Dermis blood vessel endothelial cell (primary cell): ENCODE measurements around the gene APIP. TPM values are rescaled to one million over a fixed set of nuclear protein-coding genes. Genes with fewer than 3 reads are reported as not detected.
"Not testable (repeated sequence)": the region's sequence is repeated elsewhere in the genome, so short reads cannot be mapped to it uniquely, and the experiment has no call there.

ENCODE experiments used
- DNase-seq: peaks from one replicate; pipeline ENCODE4 v3.0.0; 2010
- total RNA-seq: library from RNA; depleted of rRNA; stranded (reverse); fragments of >200 nt; gene quantifications from 2 replicates; pipeline ENCODE4 v1.2.3, GENCODE V29; 2014

APIP gene
- total RNA-seq, 1 donor from 2014 or later = 23.5 TPM

GRCh38 chr11:34924714-34925113 lies 8.5 kb upstream of the APIP start:
- no peak for DNase-seq

- no peak for DNase-seq
Observed at GRCh38 chr11:34921156-34921555, 5.0 kb upstream of the APIP start.

DNA sequence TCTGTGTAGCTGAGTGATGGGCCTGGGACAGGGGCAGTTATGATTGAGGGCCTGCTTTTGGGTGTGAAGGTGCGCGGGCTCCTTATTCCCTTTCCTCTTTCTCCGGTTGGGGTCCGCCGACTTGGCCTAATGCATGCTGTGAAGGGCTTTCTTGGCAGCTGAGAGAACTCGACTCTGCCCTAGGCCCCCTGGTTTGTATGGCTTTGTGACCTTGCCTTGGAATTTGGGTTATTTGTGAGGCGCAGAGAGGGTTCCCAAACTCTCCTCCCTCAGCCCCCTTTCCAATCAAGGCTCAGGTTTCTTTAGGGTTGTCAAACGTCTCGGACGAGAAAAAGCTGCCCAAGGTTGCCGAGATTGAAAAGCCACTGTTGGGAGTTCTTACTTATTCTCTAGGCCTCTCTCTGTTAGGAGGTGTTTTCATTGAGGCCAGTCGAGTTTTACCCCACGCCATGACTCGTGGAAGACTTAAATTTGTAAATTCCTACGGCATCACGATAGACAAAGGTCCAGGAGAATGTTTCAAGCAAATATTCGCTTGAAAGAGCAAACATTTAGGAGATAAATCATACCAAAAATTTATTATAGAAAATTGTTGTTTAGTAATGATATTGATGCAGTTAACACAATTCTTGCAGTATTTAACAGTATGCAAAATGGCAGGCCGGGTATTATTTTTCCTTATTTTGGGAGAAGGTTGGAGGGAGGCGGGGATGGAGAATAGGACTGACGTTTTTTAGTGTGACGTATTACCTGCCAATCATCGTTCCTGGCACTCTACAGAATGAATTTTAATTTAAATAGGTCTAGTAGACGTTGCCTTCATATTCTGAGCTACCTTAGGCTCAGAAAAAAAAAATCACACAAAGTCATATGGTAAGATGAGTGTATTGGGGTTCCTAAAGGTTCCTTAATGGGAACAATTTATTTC lies 928 bp upstream of the APIP start:
- peak; percentile 22 for DNase-seq

DNA sequence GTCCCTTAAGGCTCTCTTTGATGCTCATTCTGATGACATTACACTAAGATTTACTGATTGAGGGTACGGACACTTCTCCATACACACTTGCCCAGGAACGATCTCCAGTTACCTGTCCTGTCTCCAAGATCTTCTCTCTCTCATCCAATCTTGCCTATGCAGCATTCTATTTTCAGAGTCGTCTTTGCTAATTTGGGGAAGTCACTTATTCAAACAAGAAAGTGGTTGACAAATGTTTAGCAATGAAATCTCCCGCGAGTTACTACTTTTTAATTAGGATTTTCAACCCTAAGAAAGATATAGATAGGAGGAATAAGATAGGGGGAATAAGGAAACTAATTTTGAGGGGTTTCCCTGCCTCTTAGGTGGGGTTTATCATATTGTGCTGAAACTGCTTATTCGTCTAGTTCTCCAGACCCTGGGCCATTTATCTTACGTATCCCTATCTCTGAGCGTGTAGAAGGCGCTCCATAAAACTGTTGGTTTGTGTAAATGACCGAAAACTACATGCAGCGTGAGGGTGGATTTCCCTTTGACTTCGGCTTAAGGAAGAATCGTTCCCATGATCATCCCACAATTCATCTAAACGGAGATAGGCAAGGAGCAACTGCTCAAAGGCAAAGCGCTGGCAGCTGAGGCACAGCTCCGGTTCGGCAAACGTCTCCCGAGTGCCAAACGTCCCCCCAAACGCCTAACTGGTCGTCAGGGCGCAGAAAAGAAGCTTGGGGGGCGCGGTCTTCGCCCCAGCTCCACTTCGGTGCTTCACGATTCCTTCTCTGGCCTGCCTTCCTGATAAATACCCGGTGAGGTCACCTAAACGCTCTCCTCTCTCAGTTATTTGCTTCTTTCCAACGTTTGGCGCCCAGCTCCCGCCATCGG lies 804 bp downstream of the APIP start:
- peak; percentile 55 for DNase-seq

- not testable (repeated sequence) for DNase-seq
Observed at GRCh38 chr11:34913556-34913955, 2.6 kb downstream of the APIP start.

GRCh38 chr11:34911676-34912075 lies 4.5 kb downstream of the APIP start:
- DNase-seq = no peak

DNA sequence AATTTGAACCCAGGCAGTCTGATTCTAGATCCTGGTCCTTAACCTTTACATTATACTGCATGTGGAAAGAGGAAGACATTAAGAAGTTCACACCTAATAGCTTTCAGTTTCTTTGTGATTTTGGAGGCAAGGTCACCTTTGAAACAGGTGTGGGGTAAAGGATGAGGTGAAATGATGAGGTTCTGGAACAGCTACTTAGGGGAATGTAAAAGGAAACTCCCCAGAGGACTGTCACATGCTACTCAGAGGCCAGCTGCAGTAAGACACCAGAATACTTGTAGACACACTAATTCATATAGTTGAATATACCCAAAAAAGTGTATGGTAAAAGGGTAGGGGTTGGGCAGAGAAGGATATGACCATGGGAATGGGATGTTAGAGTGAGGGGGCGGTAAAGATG lies 5.4 kb downstream of the APIP start:
- no peak for DNase-seq

DNA sequence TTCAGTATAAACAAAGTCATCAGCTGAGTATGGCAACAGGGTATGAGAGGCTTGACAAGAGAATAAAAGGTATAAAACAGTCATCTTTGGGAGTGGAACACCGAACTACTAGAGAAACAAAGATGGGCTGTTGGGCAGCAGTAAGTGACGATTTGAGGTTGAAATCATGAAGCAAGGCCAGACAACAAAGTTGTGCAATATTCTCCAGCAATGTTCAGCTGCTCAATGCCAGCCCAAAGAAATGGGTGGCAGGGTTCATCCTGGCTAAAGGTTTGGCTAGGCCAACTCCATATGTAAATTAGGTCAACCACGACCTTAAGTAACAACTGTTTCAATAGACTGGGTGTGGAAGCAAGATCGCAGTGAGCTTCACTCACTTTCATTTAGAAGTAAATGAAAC lies 6.2 kb downstream of the APIP start:
- no peak for DNase-seq

- DNase-seq = no peak
Observed at GRCh38 chr11:34909415-34909814, 6.8 kb downstream of the APIP start.

DNA sequence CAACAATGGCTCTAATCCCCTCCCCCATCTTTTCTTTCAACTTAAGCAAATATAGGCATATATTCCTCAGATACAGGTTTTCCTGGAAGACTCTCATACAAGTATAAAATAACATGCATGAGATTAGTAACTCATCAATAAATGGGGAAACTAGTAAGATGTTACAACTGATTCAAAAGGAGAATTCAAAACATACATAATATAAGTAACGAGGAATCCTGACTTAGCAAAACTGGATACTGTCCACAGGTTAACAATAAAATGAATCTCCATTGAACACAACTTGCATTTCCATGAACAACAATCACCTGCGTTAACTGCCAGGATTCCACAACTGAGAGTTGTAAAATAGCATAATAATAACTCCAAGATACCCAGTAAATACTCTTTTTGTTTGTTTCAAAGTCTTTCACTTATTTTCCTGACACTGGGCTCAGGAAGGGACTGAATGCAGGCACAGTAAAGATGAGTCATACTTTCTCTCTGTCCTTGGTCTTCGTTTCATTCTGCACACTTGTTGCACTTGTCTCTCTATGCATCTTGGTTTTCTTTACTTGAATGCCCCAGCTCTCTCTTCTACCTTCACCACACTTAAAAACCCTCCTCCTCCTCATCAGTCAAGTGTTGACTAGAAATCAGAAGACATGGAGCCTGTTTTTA lies 8.1 kb downstream of the APIP start:
- peak; percentile 17 for DNase-seq

DNA sequence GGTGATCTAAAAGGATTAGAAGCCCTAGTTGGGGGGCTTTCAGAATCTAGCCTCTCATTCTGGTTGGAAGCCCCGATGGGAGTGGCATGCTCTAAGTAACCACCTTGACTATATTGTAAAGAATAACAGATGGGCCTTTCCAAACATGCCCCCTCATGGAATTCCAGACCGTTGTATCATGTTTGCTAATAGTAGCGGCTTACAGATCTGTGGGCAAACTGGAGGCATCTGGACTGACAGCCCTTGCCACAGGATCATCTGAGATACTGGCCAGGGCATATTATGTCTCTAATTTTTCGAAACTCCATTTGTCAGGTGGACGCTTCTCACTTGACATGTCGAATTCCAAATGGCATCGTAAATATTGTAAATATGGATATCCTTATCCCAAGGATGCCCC lies 10.5 kb downstream of the APIP start:
- no peak for DNase-seq

DNA sequence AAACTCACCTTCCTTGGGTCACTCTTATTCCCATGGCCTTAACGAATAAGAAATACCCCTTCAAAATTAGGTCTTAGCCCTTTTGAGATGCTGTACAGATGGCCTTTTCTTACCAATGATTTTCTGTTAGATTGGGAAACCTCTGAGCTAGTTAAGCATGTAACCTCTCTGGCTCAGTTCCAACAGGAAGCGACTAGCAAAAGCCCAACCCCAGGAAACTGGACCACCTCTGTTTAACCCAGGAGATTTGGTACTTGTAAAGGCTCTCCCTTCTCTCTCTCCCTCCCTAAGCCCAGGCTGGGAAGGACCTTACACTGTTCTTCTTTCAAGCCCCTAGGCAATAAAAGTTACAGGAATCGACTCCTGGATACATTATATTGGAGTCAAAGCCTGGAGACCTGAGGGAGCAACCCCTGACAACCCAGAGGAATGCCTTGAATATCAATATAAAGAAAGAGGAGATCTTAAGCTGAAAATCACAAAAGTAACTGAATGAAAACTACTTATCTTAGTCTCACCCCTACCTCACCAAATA lies 11.7 kb downstream of the APIP start:
- DNase-seq = no peak

DNA sequence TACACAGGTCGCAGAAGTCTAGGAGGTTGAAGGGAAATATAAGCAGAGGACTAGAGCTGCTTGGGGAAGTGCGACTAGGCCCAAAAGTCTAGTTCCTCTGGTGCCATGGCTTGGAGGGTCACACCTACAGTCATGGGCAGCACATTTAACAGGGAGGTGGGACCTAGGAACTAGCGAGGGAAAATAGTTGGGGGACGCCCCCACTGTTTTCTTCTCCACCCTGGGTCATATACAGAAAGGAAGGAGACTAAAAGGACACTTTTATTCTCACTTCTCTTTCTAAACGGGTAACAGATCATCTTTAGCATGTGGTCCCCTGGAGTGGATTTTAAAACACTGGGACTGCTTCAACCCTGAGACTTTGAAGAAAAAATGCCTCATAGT lies 16.6 kb downstream of the APIP start:
- no peak for DNase-seq

DNA sequence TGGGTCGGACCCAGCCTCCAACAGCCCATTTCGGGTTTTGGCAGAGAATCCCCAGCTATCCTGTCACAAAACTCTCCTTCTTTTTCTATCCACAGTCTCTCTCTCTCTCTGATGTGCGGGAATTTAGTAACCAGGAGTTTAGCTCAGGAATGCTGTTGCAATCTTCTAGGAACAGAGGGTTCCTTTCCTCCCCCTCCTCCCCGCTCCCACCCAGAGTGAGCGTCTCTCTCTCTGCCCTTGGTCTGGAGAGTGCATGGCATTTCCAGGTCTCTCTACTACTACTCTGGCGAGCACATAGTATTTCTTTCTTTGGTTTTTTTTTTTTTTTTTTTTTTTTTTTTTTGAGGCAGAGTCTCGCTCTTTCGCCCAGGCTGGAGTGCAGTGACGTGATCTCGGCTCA lies 17.7 kb downstream of the APIP start:
- DNase-seq = no peak

DNA sequence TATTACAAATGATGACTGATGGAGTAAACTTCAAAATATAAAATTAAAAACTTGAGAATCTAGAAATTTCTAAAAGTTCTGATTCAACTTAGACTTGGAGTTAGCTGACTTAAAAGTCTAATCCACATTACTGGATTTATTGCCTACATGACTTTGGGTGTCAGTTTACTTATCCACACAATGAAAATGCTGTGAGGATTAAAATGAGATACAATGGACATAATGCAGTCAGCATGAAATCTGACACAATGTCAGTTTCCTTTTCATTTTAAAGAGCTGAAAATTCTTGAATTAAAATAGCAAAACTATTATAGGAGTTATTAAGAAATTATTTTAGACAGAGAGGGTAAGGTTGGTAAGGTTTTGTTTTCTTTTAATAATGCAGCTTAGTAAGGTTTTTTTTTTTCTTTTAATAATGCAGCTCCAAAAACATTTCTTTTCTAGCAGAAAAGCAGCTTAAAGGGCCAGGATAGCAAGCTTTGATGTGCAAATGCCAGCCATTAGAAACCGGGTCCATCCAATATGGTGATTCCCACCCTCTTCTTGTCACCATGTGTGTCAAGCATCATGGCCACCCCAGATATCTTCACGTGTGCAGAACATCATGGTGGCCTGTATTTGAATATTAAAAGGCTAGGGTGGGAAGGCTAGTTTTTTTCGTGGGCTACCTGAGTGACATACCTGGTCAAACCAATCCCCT lies 18.9 kb downstream of the APIP start:
- DNase-seq = no peak

DNA sequence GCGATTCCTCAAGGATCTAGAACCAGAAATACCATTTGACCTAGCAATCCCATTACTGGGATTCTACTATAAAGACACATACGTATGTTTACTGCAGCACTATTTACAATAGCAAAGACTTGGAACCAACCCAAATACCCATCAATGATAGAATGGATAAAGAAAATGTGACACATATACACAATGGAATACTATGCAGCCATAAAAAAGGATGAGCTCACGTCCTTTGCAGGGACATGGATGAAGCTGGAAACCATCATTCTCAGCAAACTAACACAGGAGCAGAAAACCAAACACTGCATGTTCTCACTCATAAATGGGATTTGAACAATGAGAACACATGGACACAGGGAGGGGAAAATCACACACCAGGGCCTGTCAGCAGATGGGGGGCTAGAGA lies 20.0 kb downstream of the APIP start:
- DNase-seq = not testable (repeated sequence)

DNA sequence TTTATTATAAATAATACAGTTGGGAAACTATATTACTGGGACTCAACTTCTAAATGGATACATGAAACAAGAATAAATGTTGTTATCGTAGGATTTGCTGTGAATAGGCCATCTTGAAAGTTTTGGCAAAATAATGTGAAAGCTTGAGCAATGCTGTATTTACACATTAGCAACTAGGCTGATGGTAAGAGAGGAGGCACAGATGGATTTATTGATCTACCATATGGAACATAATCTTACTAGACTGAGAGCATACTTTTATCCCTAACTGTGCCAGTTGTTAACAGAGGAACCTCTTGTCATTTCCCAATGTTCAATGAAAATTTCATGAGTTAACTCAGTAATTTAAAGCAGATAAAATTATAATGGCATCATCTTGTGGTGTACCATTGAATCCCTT lies 22.8 kb downstream of the APIP start:
- DNase-seq = no peak

GRCh38 chr11:34891611-34892010 lies 24.6 kb downstream of the APIP start:
- DNase-seq = no peak

GRCh38 chr11:34890812-34891211 lies 25.4 kb downstream of the APIP start:
- DNase-seq = peak; percentile 73

DNA sequence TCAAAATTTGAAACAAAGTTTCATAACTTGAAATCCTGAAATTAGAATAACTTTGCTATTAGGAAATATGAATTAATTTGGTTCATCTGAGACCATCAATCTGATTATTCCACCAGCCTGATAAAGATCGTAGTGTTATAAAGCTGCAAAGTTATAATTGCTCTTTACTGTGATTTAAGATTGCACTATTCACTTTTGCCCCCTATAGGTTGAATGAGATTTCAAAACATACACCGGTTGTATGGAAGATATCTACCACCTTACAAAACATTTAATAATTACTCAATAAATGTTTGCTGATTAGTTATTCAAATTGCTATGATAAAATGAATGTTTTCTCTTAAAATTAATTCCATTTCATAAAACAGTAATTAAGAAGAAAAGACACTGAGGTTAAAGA lies 26.1 kb downstream of the APIP start:
- peak; percentile 45 for DNase-seq

DNA sequence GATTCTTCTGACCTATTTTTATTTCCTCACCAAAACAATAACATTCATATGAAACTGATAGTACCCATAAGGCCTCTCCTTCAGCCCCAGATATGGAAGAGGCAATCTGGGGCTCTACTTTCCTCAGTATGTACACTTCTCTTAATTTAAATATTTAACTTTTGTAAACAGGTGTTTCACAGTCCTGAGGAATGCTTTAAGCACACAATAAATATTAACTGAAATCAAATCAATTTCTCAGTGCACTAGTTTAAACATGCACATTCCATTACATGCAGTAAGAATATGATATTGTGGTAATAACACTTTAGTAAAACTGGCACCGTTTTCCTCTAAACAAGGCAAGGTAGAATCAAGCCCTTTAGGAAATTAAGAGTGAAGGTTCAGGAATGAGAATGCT lies 28.9 kb downstream of the APIP start:
- no peak for DNase-seq

DNA sequence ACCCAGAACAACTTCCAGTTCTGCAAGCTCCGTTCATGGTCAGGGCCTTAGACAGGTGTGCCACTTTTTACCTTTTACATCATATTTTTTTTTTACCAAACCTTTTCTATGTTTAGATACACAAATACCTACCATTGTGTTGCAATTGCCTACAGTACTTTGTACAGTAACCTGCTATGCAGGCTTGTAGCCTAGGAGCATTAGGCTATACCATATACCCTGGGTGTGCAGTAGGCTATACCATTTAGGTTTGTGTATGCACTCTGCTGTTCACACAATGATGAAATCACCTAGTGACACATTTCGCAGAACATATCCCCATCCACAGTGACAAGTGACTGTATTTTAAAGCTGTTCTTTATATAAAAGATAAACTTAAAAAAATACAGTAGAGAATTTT lies 29.6 kb downstream of the APIP start:
- no peak for DNase-seq
